IMR-90 (cell line): Measurements from ENCODE around the gene NSUN6. TPM values are rescaled to one million over a fixed set of nuclear protein-coding genes. Genes with fewer than 3 reads are reported as not detected.
A peak's percentile ranks its signal among the peaks of the same experiment; 100 is the strongest.

Experiments used
- ATAC-seq: fragments of 200-7000 bp; cut with Tn5 transposase; 2 replicates; pipeline ENCODE4 v1.9.1; 2020; ENCODE audit warnings: low read depth, mild to moderate bottlenecking, moderate library complexity
- BruUV-seq: library from RNA; stranded (reverse); fragments of 400-500 nt; replicated peaks from 2 replicates; lab custom pipeline; 2021; lab: Mats Ljungman, UMichigan
- CTCF ChIA-PET: fragments of 300-600 bp; formaldehyde crosslinking; extraction: SDS; loops from one replicate; lab custom pipeline; 2021; ENCODE audit warnings: antibody characterized with exemption; lab: Yijun Ruan, JAX
- POLR2A ChIA-PET: fragments of 300-600 bp; sonication (Branson Sonifier 250); formaldehyde crosslinking; loops from one replicate; lab custom pipeline; 2022; ENCODE audit warnings: antibody characterized with exemption; ENCODE audit not compliant: unreplicated experiment; lab: Charles Lee
- DNase-seq: peaks from one replicate; pipeline ENCODE4 v3.0.0; 2013
- H2AFZ ChIP-seq: replicated peaks from 2 replicates; pipeline ENCODE3; 2013; ENCODE audit warnings: low read length, mild to moderate bottlenecking; ENCODE audit not compliant: poor library complexity
- H2AK5ac ChIP-seq: 2 replicates; pipeline ENCODE4 v1.6.1; 2013; ENCODE audit warnings: low read depth, low read length, inconsistent platforms
- H2AK9ac ChIP-seq: replicated peaks from 2 replicates; pipeline ENCODE3; 2013; ENCODE audit warnings: mild to moderate bottlenecking, low read depth, low read length, moderate library complexity; ENCODE audit not compliant: poor library complexity
- H2BK120ac ChIP-seq: 2 replicates; pipeline ENCODE4 v1.6.1; 2013; ENCODE audit warnings: low read depth, low read length, inconsistent platforms
- H2BK15ac ChIP-seq: 3 replicates; pipeline ENCODE4 v1.6.1; 2013; ENCODE audit warnings: low read depth, low read length, inconsistent platforms
- H2BK20ac ChIP-seq: 2 replicates; pipeline ENCODE4 v1.6.1; 2013; ENCODE audit warnings: low read depth, mild to moderate bottlenecking, inconsistent platforms, low read length, moderate library complexity
- H2BK5ac ChIP-seq: 2 replicates; pipeline ENCODE4 v1.6.1; 2013; ENCODE audit warnings: mild to moderate bottlenecking, low read depth, low read length, inconsistent platforms; ENCODE audit not compliant: poor library complexity, severe bottlenecking
- H3K14ac ChIP-seq: replicated peaks from 2 replicates; pipeline ENCODE4 v1.6.1; 2013; ENCODE audit warnings: low read depth, low read length, inconsistent platforms
- H3K18ac ChIP-seq: 2 replicates; pipeline ENCODE4 v1.6.1; 2013; ENCODE audit warnings: low read depth, low read length, control low read depth
- H3K23ac ChIP-seq: 2 replicates; pipeline ENCODE4 v1.6.1; 2013; ENCODE audit warnings: low read depth, low read length, inconsistent platforms
- H3K27ac ChIP-seq: 2 replicates; pipeline ENCODE4 v1.5.1; 2013; ENCODE audit warnings: mild to moderate bottlenecking, control low read depth, low read length; ENCODE audit not compliant: insufficient read depth
- H3K27me3 ChIP-seq: 2 replicates; pipeline ENCODE4 v1.6.1; 2013; ENCODE audit warnings: low read length; ENCODE audit not compliant: control insufficient read depth, insufficient read depth
- H3K36me3 ChIP-seq: 2 replicates; pipeline ENCODE4 v1.6.1; 2013; ENCODE audit warnings: low read length, mixed read lengths; ENCODE audit not compliant: control insufficient read depth, insufficient read depth
- H3K4ac ChIP-seq: 2 replicates; pipeline ENCODE4 v1.6.1; 2013; ENCODE audit warnings: low read depth, low read length, inconsistent platforms
- H3K4me1 ChIP-seq: 2 replicates; pipeline ENCODE4 v1.6.1; 2013; ENCODE audit warnings: low read length, mixed read lengths; ENCODE audit not compliant: control insufficient read depth, insufficient read depth
- H3K4me2 ChIP-seq: 2 replicates; pipeline ENCODE4 v1.6.1; 2013; ENCODE audit warnings: low read depth, mild to moderate bottlenecking, control low read depth, low read length, moderate library complexity
- H3K4me3 ChIP-seq: 2 replicates; pipeline ENCODE4 v1.5.1; 2013; ENCODE audit warnings: low read depth, mild to moderate bottlenecking, control low read depth, low read length, moderate library complexity; ENCODE audit not compliant: insufficient read depth
- H3K56ac ChIP-seq: 2 replicates; pipeline ENCODE4 v1.6.1; 2013; ENCODE audit warnings: low read length, inconsistent platforms; ENCODE audit not compliant: insufficient read depth; ENCODE audit errors: extremely low read depth
- H3K79me1 ChIP-seq, 2 experiments: 2 replicates each; pipeline ENCODE4 v1.6.1; 2013; ENCODE audit warnings: low read length in 2 of 2, inconsistent platforms in 1 of 2, low read depth in 1 of 2
- H3K9ac ChIP-seq: 2 replicates; pipeline ENCODE4 v1.6.1; 2013; ENCODE audit warnings: low read depth, low read length, control low read depth
- H3K9me1 ChIP-seq: 2 replicates; pipeline ENCODE4 v1.6.1; 2013; ENCODE audit warnings: low read length, inconsistent platforms; ENCODE audit not compliant: insufficient read depth
- H3K9me3 ChIP-seq: 2 replicates; pipeline ENCODE4 v1.6.1; 2013; ENCODE audit warnings: low read length; ENCODE audit not compliant: control insufficient read depth, insufficient read depth
- H4K20me1 ChIP-seq: 2 replicates; pipeline ENCODE4 v1.6.1; 2013; ENCODE audit warnings: low read length, inconsistent platforms; ENCODE audit not compliant: insufficient read depth
- H4K5ac ChIP-seq: 2 replicates; pipeline ENCODE4 v1.6.1; 2013; ENCODE audit warnings: mild to moderate bottlenecking, low read depth, low read length, control low read depth
- H4K8ac ChIP-seq, 2 experiments: 2 replicates each; pipeline ENCODE4 v1.6.1; 2013; ENCODE audit warnings: low read depth in 2 of 2, low read length in 2 of 2, control low read depth in 1 of 2, inconsistent platforms in 1 of 2
- H4K91ac ChIP-seq: 2 replicates; pipeline ENCODE4 v1.6.1; 2013; ENCODE audit warnings: low read depth, low read length, inconsistent platforms; ENCODE audit not compliant: insufficient read depth
- FOS ChIP-seq: fragments of 150-350 bp; IDR thresholded peaks from 2 replicates; pipeline ENCODE4 v1.6.1; 2016; ENCODE audit warnings: low read depth, low read length
- MAZ ChIP-seq: IDR thresholded peaks from 2 replicates; pipeline ENCODE4 v1.6.1; 2012; ENCODE audit warnings: low read depth, mild to moderate bottlenecking, low read length, improper control_type of control experiment, moderate library complexity, borderline replicate concordance
- NFE2L2 ChIP-seq: fragments of 150-350 bp; IDR thresholded peaks from 2 replicates; pipeline ENCODE4 v1.6.1; 2016; ENCODE audit warnings: low read depth, mild to moderate bottlenecking, low read length
- SMC3 ChIP-seq: fragments of 150-350 bp; IDR thresholded peaks from 2 replicates; pipeline ENCODE4 v1.6.1; 2016; ENCODE audit warnings: low read depth, mild to moderate bottlenecking, antibody characterized with exemption, low read length, moderate library complexity
- USF2 ChIP-seq: fragments of 150-350 bp; IDR thresholded peaks from 2 replicates; pipeline ENCODE4 v1.6.1; 2017; ENCODE audit warnings: mild to moderate bottlenecking, antibody characterized with exemption, low read length, low read depth
- WGBS, 2 experiments: methylation state at CpG; one replicate each; pipeline versions ENCODE4 v1.1.5 to v1.1.7; 2013; ENCODE audit warnings: missing lambda C conversion rate in 2 of 2; ENCODE audit not compliant: insufficient read length in 1 of 2; ENCODE audit errors: extremely low coverage in 2 of 2; 5-methylcytosine and 5-hydroxymethylcytosine counted together
- dilution Hi-C: fragments of 300-500 bp; cut with HindIII; formaldehyde crosslinking; loops from one replicate; pipeline ENCODE4 v1.14.3; 2018; ENCODE audit warnings: low sequenced_read_pairs; ENCODE audit not compliant: unreplicated experiment
- in situ Hi-C: fragments of 300-500 bp; cut with MboI; formaldehyde crosslinking; loops from 3 replicates; pipeline ENCODE4 v1.14.3; 2019; ENCODE audit warnings: low sequenced_read_pairs, inconsistent platforms, mixed read lengths
- intact Hi-C: fragments of 100-400 bp; cut with micrococcal nuclease; formaldehyde crosslinking; loops from 2 replicates; pipeline ENCODE4 v1.10.0; 2022
- polyA plus RNA-seq, 3 experiments: library from polyadenylated mRNA; depleted of rRNA; stranded (reverse); fragments of >200 nt; gene quantifications; 2 replicates each; pipeline ENCODE4 v1.2.3, GENCODE V29; 2012; ENCODE audit warnings: low replicate concordance in 1 of 3
- total RNA-seq: library from RNA; depleted of rRNA; stranded (reverse); fragments of >200 nt; gene quantifications from 2 replicates; pipeline ENCODE4 v1.2.3, GENCODE V29; 2012

The NSUN6 gene
- total and polyA plus RNA-seq, 2 of the 4 experiments (the other 2 are of a cell fraction) = 4.6 to 11.5 TPM

GRCh38 chr10:18501198-18501597, 150.2 kb downstream of the NSUN6 start:
- dilution Hi-C loops = no loop called here
- Histone ChIP-seq H3K56ac (peak overlapping the region; percentile 8; the same call in 1 of the 2 replicates), H3K9me3 (no peaks in the 10 kb centered on the region), H2BK20ac (peak overlapping the region; percentile 45), H2BK15ac (peak overlapping the region; percentile 51; the same call in 1 of the 3 replicates), H2AK9ac (no peak overlapping the region), H3K9me1 (no peaks in the 10 kb centered on the region), H2AK5ac (no peak overlapping the region), H3K23ac (0 out of 2 replicates have a peak overlapping the region, but pooled peaks have one; percentile 1), H4K8ac (peak overlapping the region; percentile 31 to 41; a peak in 2 of 4 replicates), H2AFZ (peak overlapping the region; percentile 21), H3K79me1 (no peaks in the 10 kb centered on the region), H3K4me1 (peaks cover 6% of the 10 kb centered on the region), H3K4me3 (no peak overlapping the region; the same call in 1 of the 2 replicates), H4K91ac (peak overlapping the region; percentile 54; the same call in 1 of the 2 replicates), H2BK120ac (peak overlapping the region; percentile 32), H3K27me3 (no peaks in the 10 kb centered on the region), H3K14ac (no peak overlapping the region), H4K5ac (peak overlapping the region; percentile 58; the same call in 1 of the 2 replicates), H3K18ac (peak overlapping the region; percentile 0; the same call in 1 of the 2 replicates), H4K20me1 (no peaks in the 10 kb centered on the region), H3K27ac (no peak overlapping the region), H3K9ac (peak overlapping the region; percentile 12; the same call in 1 of the 2 replicates), H2BK5ac (peak overlapping the region; percentile 52), H3K36me3 (no peaks in the 10 kb centered on the region), H3K4ac (peak overlapping the region; percentile 12; the same call in 1 of the 2 replicates), H3K4me2 (peak overlapping the region; percentile 44)
- ATAC-seq (peak; percentile 69), DNase-seq (peak; percentile 72)
- POLR2A ChIA-PET = no interaction called here
- no peak for TF ChIP-seq MAZ
- 0 out of 2 replicates have a peak, but pooled peaks have one; percentile 31 for TF ChIP-seq FOS
- no peak for TF ChIP-seq USF2
- TF ChIP-seq SMC3 = no peak
- no peak for TF ChIP-seq NFE2L2
- in situ Hi-C loops = no loop called here
- intact Hi-C loops = no loop called here
- CTCF ChIA-PET = no interaction called here
- BruUV-seq = no TSS peak
- WGBS, 2 experiments = no CpG with 5 or more reads among the region's 3 CpGs
